Upper lobe of left lung (tissue), 6 donors: ENCODE results near the gene UACA. TPM values are rescaled to one million over a fixed set of nuclear protein-coding genes. Genes with fewer than 3 reads are reported as not detected.
A peak's percentile ranks its signal among the peaks of the same experiment; 100 is the strongest.
"Not testable (repeated sequence)": the region's sequence is repeated elsewhere in the genome, so short reads cannot be mapped to it uniquely, and the experiment has no call there.

Source experiments
- ATAC-seq, 2 donors: fragments of 200-7000 bp; cut with Tn5 transposase; one replicate each; pipeline ENCODE4 v1.9.1; 2022; ENCODE audit warnings: mild to moderate bottlenecking in 2 of 2, moderate library complexity in 2 of 2; ENCODE audit not compliant: low FRiP score in 2 of 2
- DNase-seq, 2 donors: peaks; one replicate each; pipeline ENCODE4 v3.0.0-alpha.2; 2019 to 2020
- H3K27ac ChIP-seq, 4 donors: fragments of 200-600 bp; sonication (generic); one replicate each; pipeline ENCODE4 v1.5.1; 2016 to 2019
- H3K27me3 ChIP-seq, 4 donors: fragments of 200-600 bp; sonication (generic); one replicate each; pipeline ENCODE4 v1.5.1; 2017 to 2019
- H3K36me3 ChIP-seq, 4 donors: fragments of 200-600 bp; sonication (generic); one replicate each; pipeline ENCODE4 v1.5.1; 2016 to 2019
- H3K4me1 ChIP-seq, 4 donors: fragments of 200-600 bp; sonication (generic); one replicate each; pipeline ENCODE4 v1.5.1; 2018 to 2019
- H3K4me3 ChIP-seq, 4 donors: fragments of 200-600 bp; sonication (generic); one replicate each; pipeline ENCODE4 v1.5.1; 2017 to 2019; ENCODE audit warnings: mild to moderate bottlenecking in 2 of 4, moderate library complexity in 1 of 4
- H3K9me3 ChIP-seq, 4 donors: fragments of 200-600 bp; sonication (generic); one replicate each; pipeline ENCODE4 v1.5.1; 2018 to 2019
- CTCF ChIP-seq, 6 experiments: fragments of 450-650 bp in 4 of 6; fragments of 200-600 bp in 2 of 6; sonication (generic) in 2 of 6; IDR thresholded peaks; one replicate each; pipeline ENCODE4 v1.5.1; 2016 to 2019; ENCODE audit warnings: antibody characterized with exemption in 6 of 6
- EP300 ChIP-seq, 4 donors: sonication (generic); formaldehyde crosslinking; IDR thresholded peaks; one replicate each; pipeline ENCODE4 v1.5.1; 2017; ENCODE audit warnings: antibody characterized with exemption in 4 of 4, control low read depth in 2 of 4
- POLR2A ChIP-seq, 4 donors: fragments of 450-650 bp; IDR thresholded peaks; one replicate each; pipeline ENCODE4 v1.5.1; 2016 to 2017; ENCODE audit warnings: antibody characterized with exemption in 4 of 4, mild to moderate bottlenecking in 2 of 4
- POLR2AphosphoS5 ChIP-seq, 2 donors: sonication (generic); formaldehyde crosslinking; IDR thresholded peaks; one replicate each; pipeline ENCODE4 v1.5.1; 2017; ENCODE audit warnings: antibody characterized with exemption in 2 of 2
- WGBS, 2 donors: methylation state at CpG; one replicate each; pipeline ENCODE4 v1.1.5; 2017 to 2018; 5-methylcytosine and 5-hydroxymethylcytosine counted together
- total RNA-seq, 6 donors: library from RNA; depleted of rRNA in 4 of 6; stranded (reverse); fragments of >200 nt in 4 of 6; gene quantifications; one replicate each; pipeline versions ENCODE4 v1.1.0 to v1.2.1, GENCODE V29; 2016 to 2021
- donor health status: DM: no; HTN: no; CAD: no; lungs with moderate emphysema.
- donor health status: DM: no; HTN: yes; CAD: no; lungs with severe emphysema.

Gene UACA
- total RNA-seq, 6 donors from 2014 or later = 23.9 to 83.8 (median 39.0) TPM

- peak; percentile 38 to 62 for ATAC-seq
- H3K4me1 ChIP-seq = peaks cover 10 to 22% (median 17%) of the 10 kb centered on the region in 4 donors
- peak in 1 of 2 donors; percentile 64 for DNase-seq
- H3K27me3 ChIP-seq = no peaks in the 10 kb centered on the region
- 65 to 71% methylated on average over 8 to 9 of the region's 9 CpGs for WGBS, 2 donors
- H3K36me3 ChIP-seq = no peaks in the 10 kb centered on the region
- H3K27ac ChIP-seq = peak overlapping the region in 3 of 4 donors; percentile 25 to 54 (median 38)
- H3K4me3 ChIP-seq = no peak overlapping the region
- H3K9me3 ChIP-seq = no peaks in the 10 kb centered on the region
- TF ChIP-seq EP300 (IDR thresholded peaks at IDR 0.05) = no peak
- peak in 1 of 2 donors; percentile 24 for TF ChIP-seq POLR2AphosphoS5 (IDR thresholded peaks at IDR 0.05)
- peak in 1 of 4 donors; percentile 9 for TF ChIP-seq POLR2A (IDR thresholded peaks at IDR 0.05)
These were observed 43.8 kb upstream of the UACA start for GRCh38 chr15:70806992-70807712.

- H3K27ac ChIP-seq, H3K27me3 ChIP-seq, DNase-seq, H3K9me3 ChIP-seq, ATAC-seq, H3K36me3 ChIP-seq, H3K4me3 ChIP-seq: not testable (repeated sequence)
- 96% methylated on average over 7 to 9 of the region's 9 CpGs for WGBS, 2 donors
- peaks cover 23 to 28% (median 25%) of the 10 kb centered on the region in 4 donors for H3K4me1 ChIP-seq
These were observed 41.0 kb upstream of the UACA start for GRCh38 chr15:70804388-70804787.

GRCh38 chr15:70802629-70803028 lies 39.3 kb upstream of the UACA start:
- no peak overlapping the region for H3K4me3 ChIP-seq
- DNase-seq (no peak), ATAC-seq (no peak)
- H3K4me1 ChIP-seq = peaks cover 26 to 30% (median 28%) of the 10 kb centered on the region in 4 donors
- no peak overlapping the region for H3K27ac ChIP-seq
- H3K9me3 ChIP-seq = no peaks in the 10 kb centered on the region
- H3K36me3 ChIP-seq = no peaks in the 10 kb centered on the region
- 88 to 90% methylated on average over 4 of the region's 4 CpGs for WGBS, 2 donors
- no peaks in the 10 kb centered on the region for H3K27me3 ChIP-seq
- TF ChIP-seq EP300 (IDR thresholded peaks at IDR 0.05) (no peak), CTCF (IDR thresholded peaks at IDR 0.05) (no peak), POLR2AphosphoS5 (IDR thresholded peaks at IDR 0.05) (no peak), POLR2A (IDR thresholded peaks at IDR 0.05) (no peak)

GRCh38 chr15:70801109-70801508 lies 37.8 kb upstream of the UACA start:
- Histone ChIP-seq H3K36me3 (no peaks in the 10 kb centered on the region), H3K9me3 (no peaks in the 10 kb centered on the region), H3K4me1 (peaks cover 18 to 24% (median 18%) of the 10 kb centered on the region in 4 donors), H3K4me3 (no peak overlapping the region), H3K27ac (peak overlapping the region; percentile 35 to 50 (median 46)), H3K27me3 (no peaks in the 10 kb centered on the region)
- 81 to 85% methylated on average over 3 to 5 of the region's 5 CpGs for WGBS, 2 donors
- no peak for ATAC-seq
- TF ChIP-seq EP300 (IDR thresholded peaks at IDR 0.05) (no peak), POLR2A (IDR thresholded peaks at IDR 0.05) (no peak), CTCF (IDR thresholded peaks at IDR 0.05) (no peak), POLR2AphosphoS5 (IDR thresholded peaks at IDR 0.05) (no peak)
- no peak for DNase-seq

GRCh38 chr15:70799667-70800450 lies 36.5 kb upstream of the UACA start:
- Histone ChIP-seq H3K4me3 (no peak overlapping the region), H3K4me1 (peaks cover 18 to 24% (median 18%) of the 10 kb centered on the region in 4 donors), H3K36me3 (no peaks in the 10 kb centered on the region), H3K27ac (peak overlapping the region; percentile 4 to 68 (median 35)), H3K27me3 (no peaks in the 10 kb centered on the region), H3K9me3 (no peaks in the 10 kb centered on the region)
- ATAC-seq (peak; percentile 84 to 92), DNase-seq (peak in 1 of 2 donors; percentile 61)
- WGBS, 2 donors = 61 to 70% methylated on average over 9 of the region's 9 CpGs
- no peak for TF ChIP-seq CTCF (IDR thresholded peaks at IDR 0.05)
- TF ChIP-seq POLR2AphosphoS5 (IDR thresholded peaks at IDR 0.05) = peak; percentile 46 to 59
- peak in 1 of 4 donors; percentile 40 for TF ChIP-seq EP300 (IDR thresholded peaks at IDR 0.05)
- TF ChIP-seq POLR2A (IDR thresholded peaks at IDR 0.05) = no peak
